Measurements from ENCODE around the gene RNF41.

GRCh38 chr12:56152756-56153677 lies 68.7 kb downstream of the RNF41 start:
- TF ChIP-seq POLR2A (IDR thresholded peaks at IDR 0.05): no peak
- TF ChIP-seq CTCF (IDR thresholded peaks at IDR 0.05): no peak

Measured in heart left ventricle (tissue), 13 donors.